ENCODE measurements around the gene SRGAP2B. TPM values are rescaled to one million over a fixed set of nuclear protein-coding genes. Genes with fewer than 3 reads are reported as not detected.
A peak's percentile ranks its signal among the peaks of the same experiment; 100 is the strongest.
"Not testable (repeated sequence)": the region's sequence is repeated elsewhere in the genome, so short reads cannot be mapped to it uniquely, and the experiment has no call there.

Gene SRGAP2B
- 37.9 to 41.2 TPM (median 40.6 TPM) in 3 replicates for total RNA-seq
- long read RNA-seq, partial matches to known transcripts: 3 of 14 reads
- long read RNA-seq, other reads (novel, unspliced or antisense): 10 of 14 reads

- H3K4me1 Mint-ChIP-seq (ENCODE audit: low read depth); H3K9me3 Mint-ChIP-seq (ENCODE audit: low read depth); H3K27me3 Mint-ChIP-seq (ENCODE audit: low read depth); H3K36me3 Mint-ChIP-seq (ENCODE audit: low read depth); DNase-seq (ENCODE audit: low spot score): not testable (repeated sequence)
- Mint-ChIP-seq H3K4me3 (ENCODE audit: unreplicated experiment) (peak within 1 kb of the TSS; percentile 58), H3K27ac (ENCODE audit: unreplicated experiment) (peak within 1 kb of the TSS; percentile 69)
These were observed at the start of gene SRGAP2B, which contains the start of gene FAM72D for GRCh38 chr1:145095284-145096057. Gene SRGAP2B (minus strand): TSS chr1:145095328. CDS start chr1:145092901, 2,427 bp downstream. Gene FAM72D (plus strand): TSS chr1:145095974. CDS start chr1:145096848, 874 bp downstream.

GRCh38 chr1:145144264-145144913 lies 49.3 kb upstream of the SRGAP2B start:
- H3K4me1 Mint-ChIP-seq (ENCODE audit: low read depth); H3K4me3 Mint-ChIP-seq (ENCODE audit: unreplicated experiment); H3K27ac Mint-ChIP-seq (ENCODE audit: unreplicated experiment); H3K36me3 Mint-ChIP-seq (ENCODE audit: low read depth); H3K9me3 Mint-ChIP-seq (ENCODE audit: low read depth); H3K27me3 Mint-ChIP-seq (ENCODE audit: low read depth); DNase-seq (ENCODE audit: low spot score): not testable (repeated sequence)

- not testable (repeated sequence) for H3K36me3 Mint-ChIP-seq (ENCODE audit: low read depth); H3K4me3 Mint-ChIP-seq (ENCODE audit: unreplicated experiment); H3K4me1 Mint-ChIP-seq (ENCODE audit: low read depth); DNase-seq (ENCODE audit: low spot score); H3K27me3 Mint-ChIP-seq (ENCODE audit: low read depth); H3K27ac Mint-ChIP-seq (ENCODE audit: unreplicated experiment); H3K9me3 Mint-ChIP-seq (ENCODE audit: low read depth)
These were observed 45.4 kb upstream of the SRGAP2B start for GRCh38 chr1:145140549-145140948.

- not testable (repeated sequence) for H3K27ac Mint-ChIP-seq (ENCODE audit: unreplicated experiment); H3K4me1 Mint-ChIP-seq (ENCODE audit: low read depth); H3K4me3 Mint-ChIP-seq (ENCODE audit: unreplicated experiment); H3K9me3 Mint-ChIP-seq (ENCODE audit: low read depth); DNase-seq (ENCODE audit: low spot score); H3K36me3 Mint-ChIP-seq (ENCODE audit: low read depth); H3K27me3 Mint-ChIP-seq (ENCODE audit: low read depth)
These were observed 39.3 kb upstream of the SRGAP2B start for GRCh38 chr1:145134476-145134875.

GRCh38 chr1:145128697-145129469 lies 33.8 kb upstream of the SRGAP2B start:
- not testable (repeated sequence) for H3K9me3 Mint-ChIP-seq (ENCODE audit: low read depth); H3K27ac Mint-ChIP-seq (ENCODE audit: unreplicated experiment); H3K36me3 Mint-ChIP-seq (ENCODE audit: low read depth); H3K4me1 Mint-ChIP-seq (ENCODE audit: low read depth); H3K27me3 Mint-ChIP-seq (ENCODE audit: low read depth); DNase-seq (ENCODE audit: low spot score); H3K4me3 Mint-ChIP-seq (ENCODE audit: unreplicated experiment)

- H3K36me3 Mint-ChIP-seq (ENCODE audit: low read depth); H3K27me3 Mint-ChIP-seq (ENCODE audit: low read depth); H3K4me3 Mint-ChIP-seq (ENCODE audit: unreplicated experiment); H3K4me1 Mint-ChIP-seq (ENCODE audit: low read depth); DNase-seq (ENCODE audit: low spot score); H3K9me3 Mint-ChIP-seq (ENCODE audit: low read depth); H3K27ac Mint-ChIP-seq (ENCODE audit: unreplicated experiment): not testable (repeated sequence)
These were observed 32.0 kb upstream of the SRGAP2B start for GRCh38 chr1:145127144-145127543.

- not testable (repeated sequence) for DNase-seq (ENCODE audit: low spot score); H3K4me3 Mint-ChIP-seq (ENCODE audit: unreplicated experiment); H3K27me3 Mint-ChIP-seq (ENCODE audit: low read depth); H3K27ac Mint-ChIP-seq (ENCODE audit: unreplicated experiment); H3K4me1 Mint-ChIP-seq (ENCODE audit: low read depth); H3K36me3 Mint-ChIP-seq (ENCODE audit: low read depth); H3K9me3 Mint-ChIP-seq (ENCODE audit: low read depth)
These were observed 30.0 kb upstream of the SRGAP2B start for GRCh38 chr1:145125112-145125511.

- H3K27me3 Mint-ChIP-seq (ENCODE audit: low read depth); H3K36me3 Mint-ChIP-seq (ENCODE audit: low read depth); H3K4me1 Mint-ChIP-seq (ENCODE audit: low read depth); H3K4me3 Mint-ChIP-seq (ENCODE audit: unreplicated experiment); H3K27ac Mint-ChIP-seq (ENCODE audit: unreplicated experiment); DNase-seq (ENCODE audit: low spot score); H3K9me3 Mint-ChIP-seq (ENCODE audit: low read depth): not testable (repeated sequence)
These were observed 29.0 kb upstream of the SRGAP2B start for GRCh38 chr1:145123992-145124641.

- not testable (repeated sequence) for H3K9me3 Mint-ChIP-seq (ENCODE audit: low read depth); H3K27ac Mint-ChIP-seq (ENCODE audit: unreplicated experiment); H3K4me1 Mint-ChIP-seq (ENCODE audit: low read depth); DNase-seq (ENCODE audit: low spot score); H3K27me3 Mint-ChIP-seq (ENCODE audit: low read depth); H3K4me3 Mint-ChIP-seq (ENCODE audit: unreplicated experiment); H3K36me3 Mint-ChIP-seq (ENCODE audit: low read depth)
These were observed 27.9 kb upstream of the SRGAP2B start for GRCh38 chr1:145123062-145123395.

GRCh38 chr1:145122344-145123061 lies 27.4 kb upstream of the SRGAP2B start:
- not testable (repeated sequence) for H3K27me3 Mint-ChIP-seq (ENCODE audit: low read depth); H3K27ac Mint-ChIP-seq (ENCODE audit: unreplicated experiment); H3K4me1 Mint-ChIP-seq (ENCODE audit: low read depth); H3K36me3 Mint-ChIP-seq (ENCODE audit: low read depth); H3K9me3 Mint-ChIP-seq (ENCODE audit: low read depth); H3K4me3 Mint-ChIP-seq (ENCODE audit: unreplicated experiment); DNase-seq (ENCODE audit: low spot score)

GRCh38 chr1:145119842-145120241 lies 24.7 kb upstream of the SRGAP2B start:
- not testable (repeated sequence) for H3K9me3 Mint-ChIP-seq (ENCODE audit: low read depth); H3K27ac Mint-ChIP-seq (ENCODE audit: unreplicated experiment)

More at GRCh38 chr1:145119842-145120241, 24.7 kb upstream of the SRGAP2B start:
- not testable (repeated sequence) for DNase-seq (ENCODE audit: low spot score); H3K4me1 Mint-ChIP-seq (ENCODE audit: low read depth); H3K4me3 Mint-ChIP-seq (ENCODE audit: unreplicated experiment); H3K27me3 Mint-ChIP-seq (ENCODE audit: low read depth); H3K36me3 Mint-ChIP-seq (ENCODE audit: low read depth)

All from chondrocyte (in vitro differentiated cells).